Stimulated activated CD8-positive, alpha-beta memory T cell treated with anti-CD3 and anti-CD28 coated beads, Interleukin-15, amount 100 ng/mL, for 48 hours (primary cell): ENCODE measurements around the gene GLRX5.

Experiments used
- DNase-seq, 2 donors: peaks; one replicate each; pipeline ENCODE4 v3.0.0-alpha.2; 2020; ENCODE audit warnings: low read depth in 2 of 2

The GLRX5 gene

DNA sequence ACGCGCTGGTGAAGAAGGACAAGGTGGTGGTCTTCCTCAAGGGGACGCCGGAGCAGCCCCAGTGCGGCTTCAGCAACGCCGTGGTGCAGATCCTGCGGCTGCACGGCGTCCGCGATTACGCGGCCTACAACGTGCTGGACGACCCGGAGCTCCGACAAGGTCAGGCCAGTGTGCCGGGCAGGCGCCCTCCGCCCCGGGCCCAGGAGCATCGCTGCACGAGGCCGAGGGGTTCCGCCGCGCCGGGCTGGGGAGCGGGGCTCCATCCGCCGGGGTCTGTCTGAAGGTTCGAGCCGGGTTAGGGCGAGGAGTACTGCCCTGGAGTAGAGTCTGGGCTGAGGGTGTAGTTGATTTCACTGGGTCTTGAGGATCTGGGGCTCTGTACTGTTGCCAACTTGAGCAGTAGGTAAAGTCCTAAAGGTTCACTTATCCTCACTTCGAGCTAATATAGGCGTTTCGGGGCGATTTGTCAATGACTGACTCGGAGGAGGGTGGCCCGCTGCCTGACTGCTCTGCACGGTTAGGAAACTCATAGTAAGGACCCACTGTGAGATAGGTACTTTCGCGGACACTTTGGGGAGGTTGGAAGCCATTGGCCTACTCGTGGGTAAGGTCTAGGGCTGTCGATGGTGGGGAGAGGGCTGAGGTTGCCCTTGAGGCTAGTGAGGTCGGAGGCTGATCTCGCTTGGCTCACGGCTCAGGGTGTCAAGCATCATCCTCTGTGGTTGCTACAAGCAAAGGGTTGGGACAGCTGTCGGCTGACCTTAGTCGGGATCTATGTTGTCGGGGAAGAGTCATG, 574 bp downstream of the GLRX5 start:
- DNase-seq: no peak

DNA sequence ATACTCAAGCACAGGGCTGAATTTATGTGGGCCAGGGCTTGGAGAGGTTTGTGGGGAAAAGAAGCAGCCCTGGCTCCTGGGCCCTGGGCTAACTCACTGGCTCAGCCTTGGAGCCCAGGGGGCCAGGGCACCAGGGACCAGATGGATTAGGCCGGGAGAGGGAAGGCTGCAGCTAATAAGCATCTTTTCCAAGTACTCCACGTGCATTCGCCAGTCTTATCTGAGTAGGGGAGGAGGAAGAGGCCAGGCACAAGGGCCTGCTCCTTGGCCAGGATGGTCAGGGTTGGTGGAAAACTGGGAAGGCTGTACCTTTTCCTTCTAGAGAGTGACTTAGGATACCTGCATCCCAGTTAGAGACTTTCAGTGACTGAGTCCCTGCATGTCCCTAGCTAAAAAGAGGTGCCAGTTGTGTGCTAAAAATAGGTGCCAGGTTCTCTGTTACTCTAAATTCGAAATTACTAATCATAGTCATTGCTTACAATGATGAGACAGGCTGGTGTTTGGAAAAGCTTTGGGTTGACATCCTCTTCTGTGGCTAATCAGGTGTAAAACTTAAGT, 1.3 kb downstream of the GLRX5 start:
- DNase-seq: no peak

DNA sequence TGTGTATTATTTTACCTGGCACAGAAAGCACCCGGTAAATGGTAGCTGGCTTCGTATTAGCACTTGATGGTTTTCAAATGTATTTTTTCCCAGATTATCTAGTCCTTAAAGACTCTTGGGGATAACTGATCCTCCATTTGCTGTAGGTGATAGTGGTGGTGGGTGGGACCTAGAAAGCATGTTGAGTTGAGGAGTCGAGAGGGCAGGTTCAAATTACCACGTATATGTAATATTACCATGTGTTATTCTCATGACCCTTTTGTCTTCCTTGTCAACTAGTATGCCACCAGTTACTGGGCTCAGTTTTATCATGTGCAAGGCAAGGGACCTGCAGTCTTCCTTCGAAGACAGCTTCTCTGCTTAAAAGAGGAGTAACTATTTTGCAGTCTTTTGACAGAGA, 1.8 kb downstream of the GLRX5 start:
- DNase-seq: no peak

DNA sequence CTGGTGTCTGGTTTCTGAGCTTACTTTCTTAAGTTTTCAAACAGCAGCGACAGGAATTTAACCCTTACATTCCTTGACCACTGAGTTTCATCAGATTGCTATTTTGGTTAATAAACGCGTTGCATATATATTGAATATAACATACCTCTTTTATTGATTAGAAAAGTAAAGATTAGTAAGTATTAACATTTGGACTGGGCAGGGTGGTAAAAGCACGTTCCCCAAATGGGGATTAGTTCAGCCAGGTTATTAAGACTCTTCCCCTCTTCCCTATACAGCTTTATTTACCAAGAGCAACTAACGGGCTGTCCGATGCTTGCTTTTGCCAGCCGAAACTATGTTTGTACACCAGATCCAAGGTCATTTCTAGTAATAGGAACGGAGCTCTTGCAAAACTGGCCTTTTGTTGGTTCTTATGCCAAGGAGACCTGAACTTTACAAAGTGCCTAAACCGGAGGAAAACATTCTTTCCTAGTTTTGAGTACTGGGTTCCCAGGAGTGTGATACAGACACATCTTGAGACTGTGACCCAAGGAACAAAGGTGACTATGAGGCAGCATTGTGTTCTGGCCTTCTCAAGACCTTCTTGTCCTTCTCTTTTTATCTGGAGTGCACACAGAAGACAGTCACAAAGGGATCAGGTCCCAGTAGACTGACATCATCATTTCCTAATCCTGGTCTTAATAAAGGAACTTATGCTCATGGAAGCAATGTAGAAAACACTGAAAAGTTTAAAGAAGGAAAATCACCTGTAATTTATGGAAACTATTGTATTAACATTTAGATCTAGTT, 2.6 kb downstream of the GLRX5 start:
- DNase-seq: no peak

DNA sequence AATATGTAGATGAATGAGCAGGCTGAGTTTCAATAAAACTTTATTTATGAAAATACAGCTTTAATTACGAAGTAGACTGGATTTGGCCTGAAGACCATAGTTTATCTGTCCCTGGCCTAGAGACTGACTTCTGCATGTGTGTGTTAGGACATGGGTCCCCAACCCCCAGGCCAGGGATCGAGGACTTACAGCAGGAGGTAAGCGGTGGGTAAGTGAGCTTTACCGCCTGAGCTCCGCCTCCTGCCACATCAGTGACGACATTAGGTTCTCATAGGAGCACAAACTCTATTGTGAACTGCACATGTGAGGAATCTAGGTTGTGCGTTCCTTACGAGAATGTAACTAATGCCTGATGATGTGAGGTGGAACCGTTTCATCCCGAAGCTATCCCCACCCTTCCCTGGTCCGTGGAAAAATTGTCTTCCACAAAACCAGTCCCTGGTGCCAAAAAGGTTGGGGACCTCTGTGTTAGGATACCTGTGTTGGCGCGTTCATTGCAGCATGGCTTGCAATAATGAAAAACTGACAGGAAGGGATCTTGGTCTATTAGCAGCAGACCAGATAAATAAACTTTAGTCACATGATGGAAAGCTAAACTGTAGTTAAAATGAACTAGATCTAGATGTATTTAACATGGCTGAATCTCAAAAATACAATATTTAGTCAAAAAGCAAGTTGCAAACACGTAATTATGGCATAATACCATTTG, 4.1 kb downstream of the GLRX5 start:
- DNase-seq: no peak

DNA sequence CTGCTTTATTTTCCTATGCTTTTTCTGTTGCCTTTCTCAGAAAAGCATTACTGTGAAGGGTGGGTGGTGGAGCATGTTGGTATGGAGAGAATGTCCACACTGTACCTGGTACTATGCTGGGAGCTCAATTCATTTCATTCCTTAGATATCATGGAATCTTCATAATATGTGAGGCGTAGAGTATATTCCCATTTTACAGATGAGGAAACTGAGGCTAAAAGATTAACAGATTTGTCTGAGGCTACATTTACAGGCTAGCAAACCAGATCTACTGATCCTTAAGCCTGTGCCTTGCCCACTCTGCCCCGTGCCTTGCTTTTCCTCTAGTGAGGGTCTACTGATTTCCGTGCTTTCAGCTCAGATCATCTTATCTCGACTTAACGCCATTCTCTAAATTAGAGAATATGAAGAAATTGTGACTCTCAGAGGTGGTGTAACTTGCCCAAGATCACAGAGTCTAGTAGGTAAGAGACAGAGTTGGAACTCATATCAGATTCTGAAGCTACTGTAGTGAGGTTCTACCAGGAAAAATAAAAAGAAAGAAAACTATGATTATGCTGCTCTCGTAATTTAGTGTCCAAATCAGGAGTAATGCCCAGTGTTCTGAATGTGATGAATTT, 5.5 kb downstream of the GLRX5 start:
- DNase-seq: no peak

DNA sequence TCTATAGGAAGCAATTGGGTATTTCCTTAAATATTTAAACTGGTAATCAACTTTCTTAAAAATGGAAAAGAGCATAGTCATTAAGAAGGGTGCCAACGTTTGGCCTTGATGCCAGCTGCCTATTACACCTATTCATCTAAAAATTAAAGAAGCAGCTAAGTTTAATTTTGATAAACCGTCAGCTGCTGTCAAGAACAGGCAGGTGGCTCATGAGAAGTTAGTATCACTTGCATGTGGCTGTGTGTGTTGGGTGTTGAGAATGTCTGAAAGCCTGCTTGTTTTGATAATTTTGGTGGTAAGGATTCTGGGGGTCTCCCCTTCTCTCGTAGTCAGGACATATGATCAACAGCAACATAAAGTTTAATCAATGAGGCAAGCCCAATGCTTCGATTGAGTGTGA, 6.5 kb downstream of the GLRX5 start:
- no peak for DNase-seq

DNA sequence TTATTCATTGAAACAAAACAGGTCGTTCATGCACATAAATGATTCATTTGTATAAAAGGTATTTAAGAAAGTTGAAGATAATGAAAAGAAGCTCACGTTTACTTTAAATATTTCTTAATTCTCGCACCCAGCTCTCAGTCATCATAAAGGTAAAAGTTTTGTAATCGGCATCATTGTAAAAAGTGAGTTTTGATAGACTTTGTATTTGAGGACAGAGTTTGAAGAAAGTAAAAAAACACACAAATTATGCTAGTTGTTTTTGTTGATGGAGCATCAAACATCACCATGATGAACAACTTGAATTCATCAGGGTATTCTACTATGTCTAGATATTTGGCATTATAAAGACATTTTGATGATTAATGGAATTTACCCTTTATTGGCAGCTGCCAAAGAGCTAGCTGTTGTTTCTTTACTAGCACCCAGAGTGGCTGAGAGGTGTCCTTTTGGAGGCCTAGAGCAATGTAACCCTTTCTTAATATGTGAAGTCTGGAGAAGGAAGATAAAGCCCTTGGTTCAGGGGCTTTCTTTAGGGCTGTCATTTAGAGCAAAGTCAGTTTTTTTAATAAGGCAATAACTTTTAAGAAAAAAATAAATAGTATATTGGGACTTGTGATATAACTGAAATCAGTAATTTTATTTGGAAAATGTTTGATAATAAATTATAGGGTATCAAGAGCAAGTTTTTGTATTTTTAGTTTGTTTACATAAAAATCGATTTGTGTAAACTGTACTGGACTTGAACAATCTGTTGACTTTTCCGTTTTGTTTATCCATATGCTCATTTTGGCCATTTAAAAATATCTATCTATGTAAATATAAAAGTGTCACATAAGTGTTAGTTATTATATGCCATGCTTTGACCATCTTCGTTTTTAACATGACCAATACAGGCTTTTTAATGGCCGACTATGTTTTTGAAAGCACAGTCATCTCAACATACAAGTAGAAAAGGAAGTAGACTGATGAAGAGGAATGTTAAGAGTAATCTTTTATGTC, 7.4 kb downstream of the GLRX5 start:
- no peak for DNase-seq

DNA sequence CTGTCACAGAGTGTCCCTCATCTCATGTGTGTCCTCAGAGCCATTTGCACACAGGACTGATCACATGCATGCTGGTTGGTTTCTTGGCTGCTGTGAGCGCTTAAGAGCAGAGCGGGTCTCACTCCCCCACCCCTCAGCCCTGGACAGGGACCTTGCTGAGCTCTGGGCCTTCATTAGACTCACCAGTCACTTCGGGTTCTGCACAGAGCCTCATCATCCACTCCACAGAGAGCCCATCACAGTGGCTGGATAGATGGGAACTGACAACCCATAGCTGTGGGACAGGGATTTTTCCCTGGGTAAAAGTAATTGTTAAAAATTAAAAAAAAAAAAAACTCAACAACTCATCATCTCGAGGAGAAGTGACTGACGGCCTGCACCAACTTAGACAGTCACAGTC, 8.2 kb downstream of the GLRX5 start:
- DNase-seq: no peak

DNA sequence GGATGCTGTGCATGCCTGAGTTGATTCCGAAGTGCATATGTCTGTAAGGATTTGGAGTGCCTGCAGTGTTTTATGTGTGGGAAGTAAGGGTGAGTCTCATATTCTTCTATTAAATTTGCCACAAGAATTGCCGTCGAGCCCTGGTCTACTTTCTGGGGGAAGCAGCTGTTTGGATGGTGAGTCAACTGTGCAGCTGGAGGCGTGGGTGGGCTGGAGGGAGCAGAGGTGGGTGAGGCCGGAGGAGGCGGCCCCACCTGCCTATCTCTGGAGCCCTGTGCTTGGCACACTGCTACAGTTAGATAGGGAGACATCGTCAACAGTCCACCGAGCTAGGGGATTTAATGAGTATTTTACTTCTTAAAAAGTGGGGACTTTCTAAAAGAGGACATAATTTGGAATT, 9.7 kb downstream of the GLRX5 start:
- DNase-seq: no peak

DNA sequence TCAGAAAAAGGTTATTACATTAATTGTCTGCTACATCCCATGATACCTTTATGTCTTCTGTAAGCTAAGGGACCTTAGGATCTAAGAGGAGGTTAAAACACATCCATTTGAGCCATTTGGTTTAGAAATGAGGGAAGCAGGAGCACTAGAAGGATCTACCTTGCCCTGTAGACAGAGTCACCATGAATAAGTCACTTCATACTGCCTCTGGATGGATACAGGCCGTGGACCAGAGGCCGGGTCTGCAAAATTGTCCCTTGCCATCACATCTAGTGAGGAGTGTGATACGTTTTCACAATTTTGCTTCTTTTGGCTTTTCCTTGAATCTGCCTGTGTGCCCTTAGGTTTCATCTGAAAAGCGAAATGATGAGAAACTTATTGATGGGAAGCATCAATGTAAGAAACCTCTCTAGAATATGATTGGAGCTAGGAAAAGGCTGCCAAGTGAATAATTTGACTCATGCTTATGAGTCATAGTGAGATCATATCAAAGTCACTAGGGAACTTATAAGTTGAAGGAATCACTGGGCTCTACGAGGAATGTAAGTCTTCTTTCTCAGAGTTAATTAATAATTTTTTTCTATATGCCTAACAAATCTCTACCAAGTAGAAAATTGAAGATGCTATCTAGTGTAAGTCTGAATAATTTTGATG, 10.8 kb downstream of the GLRX5 start:
- DNase-seq: no peak

DNA sequence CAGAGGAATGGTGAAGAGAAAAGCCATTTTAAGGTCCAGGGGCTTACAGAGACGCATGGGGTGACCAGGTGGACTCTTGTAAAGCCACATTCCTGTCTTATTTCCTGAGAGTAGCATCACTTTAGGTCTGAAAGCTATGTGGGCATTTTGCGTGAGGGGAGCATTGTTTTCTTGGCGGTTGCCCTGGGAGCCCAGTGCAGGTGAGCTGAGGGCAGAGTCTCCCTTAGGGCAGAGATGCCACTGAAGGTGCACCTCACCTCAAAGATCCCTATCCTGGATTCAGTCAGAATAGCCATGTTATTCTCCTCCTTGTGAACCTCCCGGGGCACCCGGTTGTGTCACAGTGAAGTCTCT, 12.4 kb downstream of the GLRX5 start:
- DNase-seq: no peak

DNA sequence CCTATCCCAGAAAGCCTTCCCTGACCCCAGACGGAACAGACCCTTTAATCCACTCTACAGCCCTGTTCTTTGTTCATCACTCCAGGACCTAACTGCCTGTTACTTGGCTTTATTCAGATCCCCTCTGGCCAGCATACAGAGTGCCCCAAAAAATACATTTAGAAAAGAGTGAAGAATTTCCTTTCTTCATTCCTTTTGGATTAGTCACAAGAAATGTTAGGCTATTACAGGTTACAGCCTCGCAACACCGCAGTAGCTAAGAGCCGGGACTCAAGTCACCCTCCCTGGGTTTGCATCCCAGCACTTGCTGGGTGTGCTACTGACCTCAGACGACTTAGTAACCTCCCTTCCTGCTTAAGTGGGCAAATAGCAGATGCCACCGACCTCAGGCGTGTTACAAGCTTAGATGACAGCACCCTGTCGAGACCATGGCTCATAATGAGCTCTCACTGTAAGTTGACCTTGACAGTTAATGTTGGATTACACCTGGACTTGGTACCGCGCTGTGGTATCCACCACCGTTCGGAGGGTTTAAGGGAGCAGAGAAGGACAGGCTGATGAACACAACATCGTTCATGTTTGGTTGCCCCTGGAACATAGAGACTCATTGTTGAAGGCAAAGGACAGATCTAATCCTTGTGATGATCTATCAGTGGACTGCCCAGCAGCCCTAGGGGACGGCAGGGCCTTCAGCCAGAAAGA, 12.9 kb downstream of the GLRX5 start:
- no peak for DNase-seq

DNA sequence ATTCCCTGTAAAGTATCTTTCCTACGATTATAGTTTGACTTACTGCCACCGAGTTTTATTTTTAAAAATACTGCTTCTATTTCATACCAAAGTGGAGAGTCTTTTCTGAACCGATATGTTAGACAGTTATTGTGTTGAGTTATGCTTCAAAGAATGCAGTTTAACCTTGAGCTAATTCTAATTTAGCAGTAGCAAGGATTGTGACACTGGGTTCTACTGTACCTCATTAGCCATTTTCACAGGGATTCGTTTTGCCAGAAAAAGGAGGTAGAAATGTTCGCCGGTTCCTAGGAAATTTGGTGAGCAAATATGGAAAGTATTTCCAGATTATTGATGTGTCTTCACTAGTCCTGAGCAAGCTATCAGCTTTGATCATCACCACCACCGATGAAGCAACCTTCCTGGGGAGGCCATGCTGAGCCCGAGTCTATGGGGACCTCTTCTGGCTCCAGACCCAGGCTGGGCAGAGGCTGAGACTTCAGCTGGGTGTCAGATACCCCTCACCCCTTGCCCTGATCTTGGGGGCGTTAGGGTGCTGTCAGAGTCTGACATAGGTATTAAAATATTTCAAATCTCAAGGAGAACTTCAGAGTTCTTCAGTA, 13.6 kb downstream of the GLRX5 start:
- no peak for DNase-seq

DNA sequence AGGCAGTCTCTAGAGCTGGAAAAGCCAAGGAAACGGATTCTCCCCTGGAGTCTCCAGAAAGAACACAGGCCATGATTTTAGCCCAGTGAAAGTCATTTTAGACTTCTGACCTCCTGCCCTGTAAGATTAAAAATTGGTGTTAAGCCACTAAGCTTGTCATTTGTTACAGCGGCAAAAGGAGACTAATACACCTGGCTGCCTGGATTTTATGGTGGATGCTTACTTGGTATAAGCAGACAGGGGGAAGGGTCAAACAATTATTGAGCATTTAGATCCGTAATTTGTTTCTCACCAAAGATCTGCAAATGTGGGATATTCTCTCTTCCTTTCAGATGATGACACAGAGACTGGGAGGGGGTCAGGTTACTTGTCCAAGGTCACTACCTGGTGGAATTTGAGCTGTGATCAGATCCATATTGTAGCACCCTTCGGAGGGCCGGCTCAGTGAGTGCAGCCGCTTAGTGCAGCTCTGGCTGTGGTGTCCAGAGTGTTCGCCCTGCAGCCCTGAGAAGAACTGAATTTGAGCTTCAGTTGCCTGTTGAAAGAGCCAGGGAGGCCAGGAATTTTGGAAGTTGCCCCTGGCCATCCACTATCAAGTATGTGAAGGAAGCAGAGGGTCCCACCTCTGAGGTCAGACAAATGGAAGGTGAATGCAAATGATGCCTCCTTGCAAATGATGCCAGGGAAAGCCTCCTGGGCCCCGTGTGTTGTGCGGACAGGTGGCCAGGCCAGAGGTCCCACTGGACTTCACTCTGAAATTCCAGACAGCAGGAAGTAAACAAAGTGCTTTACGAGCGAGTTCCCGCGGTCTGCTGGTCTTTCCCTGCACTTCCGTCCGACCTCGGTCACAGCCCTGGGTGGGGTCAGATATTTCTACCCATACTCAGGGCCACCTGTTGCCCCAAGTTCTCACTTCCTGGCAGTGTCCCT, 15.1 kb downstream of the GLRX5 start:
- DNase-seq: no peak

DNA sequence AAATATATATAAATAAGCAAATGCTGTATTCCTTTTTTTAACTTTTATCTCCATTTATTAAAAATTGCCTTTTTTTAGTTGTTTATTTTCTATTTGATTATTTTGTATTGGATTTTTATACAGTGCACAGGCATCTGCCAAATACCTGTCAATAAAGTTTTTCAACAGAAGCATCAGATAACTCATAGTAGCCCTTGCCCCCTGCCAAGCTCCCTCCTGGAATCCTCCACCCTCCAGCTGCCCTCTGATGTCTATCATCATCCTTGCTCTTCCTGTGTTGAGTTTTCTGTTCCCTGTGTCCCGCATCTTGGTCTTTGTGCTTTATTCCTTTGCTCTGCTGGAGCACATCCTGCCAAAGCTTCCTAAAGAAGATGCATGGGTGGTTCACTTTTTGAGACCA, 16.6 kb downstream of the GLRX5 start:
- DNase-seq: no peak

DNA sequence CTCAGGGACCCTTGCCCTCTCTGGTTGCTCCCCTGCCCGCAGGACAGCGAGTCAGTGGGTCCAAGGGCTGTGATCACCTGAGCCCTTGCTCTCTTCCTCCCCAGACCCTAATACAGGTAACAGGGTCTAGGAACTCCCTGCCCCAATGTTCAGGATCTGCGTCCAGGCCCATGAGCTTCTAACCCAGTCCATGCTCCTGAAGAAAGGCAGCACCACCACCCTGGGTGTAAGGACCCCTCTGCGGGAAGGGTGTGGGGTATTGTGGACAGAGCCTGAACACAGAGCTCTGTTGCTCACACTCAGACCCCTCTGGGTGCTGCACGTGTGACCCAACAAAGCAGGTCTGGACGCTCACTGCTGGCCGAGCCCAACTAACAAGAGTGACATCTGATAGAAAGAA, 18.3 kb downstream of the GLRX5 start:
- no peak for DNase-seq

DNA sequence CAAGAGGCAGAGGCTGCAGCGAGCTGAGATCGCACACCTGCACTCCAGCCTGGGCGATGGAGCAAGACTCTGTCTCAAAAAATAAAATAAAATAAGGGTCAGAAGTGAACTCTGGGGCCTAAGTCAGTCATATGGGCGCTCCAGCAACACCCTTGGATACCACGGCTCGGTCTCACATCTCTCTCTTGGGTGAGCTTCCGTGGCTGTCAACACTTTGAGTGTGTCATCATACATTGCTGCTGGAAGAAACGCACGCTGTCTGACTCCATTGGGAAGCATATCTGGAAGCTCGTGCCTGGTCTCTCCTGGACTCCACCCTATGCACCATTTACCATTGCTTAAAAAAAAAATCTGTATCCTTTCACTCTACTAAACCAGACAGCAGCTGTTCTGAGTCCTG, 20.2 kb downstream of the GLRX5 start:
- no peak for DNase-seq
